Activated CD8-positive, alpha-beta memory T cell treated with anti-CD3 and anti-CD28 coated beads for 24 hours (primary cell): ENCODE data around the gene MAP2K1.
"Not testable (repeated sequence)": the region's sequence is repeated elsewhere in the genome, so short reads cannot be mapped to it uniquely, and the experiment has no call there.

Experiments used
- DNase-seq: peaks from one replicate; pipeline ENCODE4 v3.0.0-alpha.2; 2020

MAP2K1 gene

GRCh38 chr15:66429117-66429516 is 42.4 kb downstream of the MAP2K1 start:
- DNase-seq, result no peak

- no peak for DNase-seq
Measured at GRCh38 chr15:66429546-66429945, 42.8 kb downstream of the MAP2K1 start.

GRCh38 chr15:66430627-66431255 is 44.0 kb downstream of the MAP2K1 start:
- DNase-seq, result no peak

GRCh38 chr15:66433726-66434125 is 47.0 kb downstream of the MAP2K1 start:
- no peak for DNase-seq

GRCh38 chr15:66440501-66440900 is 53.8 kb downstream of the MAP2K1 start:
- DNase-seq, result no peak

- no peak for DNase-seq
Measured at GRCh38 chr15:66452420-66452819, 65.7 kb downstream of the MAP2K1 start.

GRCh38 chr15:66452971-66453580 is 66.4 kb downstream of the MAP2K1 start:
- DNase-seq, result no peak

- no peak for DNase-seq
Measured at GRCh38 chr15:66454143-66454542, 67.4 kb downstream of the MAP2K1 start.

- no peak for DNase-seq
Measured at GRCh38 chr15:66456211-66456610, 69.5 kb downstream of the MAP2K1 start.

- DNase-seq, result no peak
Measured at GRCh38 chr15:66459818-66460615, 73.3 kb downstream of the MAP2K1 start.

- DNase-seq, result not testable (repeated sequence)
Measured at GRCh38 chr15:66461294-66461693, 74.6 kb downstream of the MAP2K1 start.

GRCh38 chr15:66461917-66462316 is 75.2 kb downstream of the MAP2K1 start:
- DNase-seq, result no peak

GRCh38 chr15:66462627-66463026 is 75.9 kb downstream of the MAP2K1 start:
- no peak for DNase-seq

- not testable (repeated sequence) for DNase-seq
Measured at GRCh38 chr15:66465294-66465693, 78.6 kb downstream of the MAP2K1 start.

GRCh38 chr15:66467162-66468040 is 80.7 kb downstream of the MAP2K1 start:
- DNase-seq, result not testable (repeated sequence)

- DNase-seq, result not testable (repeated sequence)
Measured at GRCh38 chr15:66470825-66471224, 84.1 kb downstream of the MAP2K1 start.

GRCh38 chr15:66472176-66472999 is 85.7 kb downstream of the MAP2K1 start:
- DNase-seq, result peak; percentile 66

GRCh38 chr15:66474135-66474534 is 87.4 kb downstream of the MAP2K1 start:
- no peak for DNase-seq

GRCh38 chr15:66474963-66475362 is 88.3 kb downstream of the MAP2K1 start:
- DNase-seq, result no peak

- no peak for DNase-seq
Measured at GRCh38 chr15:66476535-66476934, 89.8 kb downstream of the MAP2K1 start.

GRCh38 chr15:66477011-66477410 is 90.3 kb downstream of the MAP2K1 start:
- no peak for DNase-seq

GRCh38 chr15:66480267-66480666 is 93.6 kb downstream of the MAP2K1 start:
- no peak for DNase-seq
